ENCODE results near the gene MRPL4. TPM values are rescaled to one million over a fixed set of nuclear protein-coding genes. Genes with fewer than 3 reads are reported as not detected.

The MRPL4 gene
- total and polyA plus RNA-seq, 2 of the 13 experiments (the other 11 are each of a cell fraction or from before 2014, with no cell fraction given), result 40.6 to 42.5 TPM

GRCh38 chr19:10270616-10271394, 18.8 kb downstream of the MRPL4 start, which contains the start of gene ICAM1 (continued):
- TF ChIP-seq ZNF792 (CRISPR knock-in tag; IDR thresholded peaks at IDR 0.05) (peak; percentile 93), MAF1 (CRISPR knock-in tag; IDR thresholded peaks at IDR 0.05; ENCODE audit: borderline replicate concordance) (no peak), CREBL2 (CRISPR knock-in tag; IDR thresholded peaks at IDR 0.05; ENCODE audit: borderline replicate concordance) (no peak), ZNF674 (CRISPR knock-in tag; IDR thresholded peaks at IDR 0.05; ENCODE audit: low read depth) (no peak), NR1H2 (CRISPR knock-in tag; IDR thresholded peaks at IDR 0.05; ENCODE audit: borderline replicate concordance, low read depth) (no peak; the same call in 1 of the 2 replicates), ZBTB44 (CRISPR knock-in tag; IDR thresholded peaks at IDR 0.05) (0 out of 2 replicates have a peak, but pooled peaks have one; percentile 37), ZKSCAN8 (CRISPR knock-in tag; IDR thresholded peaks at IDR 0.05; ENCODE audit: borderline replicate concordance) (peak; percentile 95; the same call in 1 of the 2 replicates), CC2D1A (CRISPR knock-in tag; IDR thresholded peaks at IDR 0.05) (no peak), ZNF431 (CRISPR knock-in tag; IDR thresholded peaks at IDR 0.05; ENCODE audit: borderline replicate concordance, low read depth) (0 out of 2 replicates have a peak, but pooled peaks have one; percentile 62), DBP (CRISPR knock-in tag; IDR thresholded peaks at IDR 0.05; ENCODE audit: not compliant biosample characterization) (no peak), TFDP2 (CRISPR knock-in tag; IDR thresholded peaks at IDR 0.05) (peak; percentile 89), ZNF282 (IDR thresholded peaks at IDR 0.05; ENCODE audit: partially characterized antibody) (no peak), MLLT10 (CRISPR knock-in tag; IDR thresholded peaks at IDR 0.05) (no peak), ZIK1 (CRISPR knock-in tag; IDR thresholded peaks at IDR 0.05; ENCODE audit: borderline replicate concordance, low read depth) (peak; percentile 65; the same call in 1 of the 2 replicates), ZNF460 (CRISPR knock-in tag; IDR thresholded peaks at IDR 0.05; ENCODE audit: borderline replicate concordance) (0 out of 2 replicates have a peak, but pooled peaks have one; percentile 13), NBN (conservative IDR thresholded peaks at IDR 0.05) (no peak), MXD4 (CRISPR knock-in tag; IDR thresholded peaks at IDR 0.05) (peak; percentile 90; the same call in 1 of the 2 replicates), GRHL1 (CRISPR knock-in tag; conservative IDR thresholded peaks at IDR 0.05) (no peak), ELF3 (CRISPR knock-in tag; IDR thresholded peaks at IDR 0.05) (peak; percentile 97), SETDB1 (CRISPR knock-in tag; IDR thresholded peaks at IDR 0.05; ENCODE audit: borderline replicate concordance) (no peak), PITX1 (CRISPR knock-in tag; IDR thresholded peaks at IDR 0.05) (peak; percentile 65; the same call in 1 of the 2 replicates), ZNF607 (CRISPR knock-in tag; IDR thresholded peaks at IDR 0.05; ENCODE audit: borderline replicate concordance) (peak; percentile 96), ZMYM2 (CRISPR knock-in tag; IDR thresholded peaks at IDR 0.05) (peak; percentile 94), SMARCE1 (IDR thresholded peaks at IDR 0.05; ENCODE audit: borderline replicate concordance) (no peak), ZNF234 (CRISPR knock-in tag; conservative IDR thresholded peaks at IDR 0.05) (no peak)

All from HepG2 (cell line).